Transverse colon (tissue), 4 donors: ENCODE results near the gene TCERG1L. TPM values are rescaled to one million over a fixed set of nuclear protein-coding genes. Genes with fewer than 3 reads are reported as not detected.

Source experiments
- DNase-seq: peaks from one replicate; pipeline ENCODE4 v3.0.0-alpha.2; 2019
- H3K27ac ChIP-seq, 4 donors: fragments of 200-600 bp; sonication (generic); 2 replicates each; pipeline ENCODE4 v1.5.1; 2016 to 2018; ENCODE audit warnings: inconsistent platforms in 4 of 4
- H3K27me3 ChIP-seq: fragments of 200-600 bp; sonication (generic); 2 replicates; pipeline ENCODE4 v1.5.1; 2017; ENCODE audit warnings: inconsistent platforms
- H3K36me3 ChIP-seq, 4 donors: fragments of 200-600 bp; sonication (generic); 2 replicates each; pipeline ENCODE4 v1.5.1; 2017 to 2019; ENCODE audit warnings: inconsistent platforms in 4 of 4
- H3K4me1 ChIP-seq, 4 donors: fragments of 200-600 bp; sonication (generic); 2 replicates each; pipeline ENCODE4 v1.5.1; 2017 to 2020; ENCODE audit warnings: inconsistent platforms in 4 of 4
- H3K4me3 ChIP-seq, 4 donors: fragments of 200-600 bp; sonication (generic); 1 replicate in 1 of 4; 2 replicates in 3 of 4; pipeline versions ENCODE4 v1.5.1 to v1.6.1; 2017 to 2019; ENCODE audit warnings: inconsistent platforms in 4 of 4
- H3K9me3 ChIP-seq, 2 donors: fragments of 200-600 bp; sonication (generic); 2 replicates each; pipeline ENCODE4 v1.5.1; 2017 to 2019; ENCODE audit warnings: inconsistent platforms in 2 of 2
- EP300 ChIP-seq: sonication (generic); formaldehyde crosslinking; IDR thresholded peaks from one replicate; pipeline ENCODE4 v1.6.1; 2017; ENCODE audit warnings: antibody characterized with exemption, low read depth
- POLR2A ChIP-seq: fragments of 450-650 bp; IDR thresholded peaks from one replicate; pipeline ENCODE4 v1.6.1; 2016; ENCODE audit warnings: antibody characterized with exemption, mild to moderate bottlenecking, moderate library complexity
- POLR2AphosphoS5 ChIP-seq, 3 donors: sonication (generic); formaldehyde crosslinking; IDR thresholded peaks; one replicate each; pipeline ENCODE4 v1.6.1; 2016; ENCODE audit warnings: antibody characterized with exemption in 3 of 3
- WGBS, 2 donors: methylation state at CpG; one replicate each; pipeline ENCODE4 v1.1.5; 2018; ENCODE audit warnings: low coverage in 1 of 2; 5-methylcytosine and 5-hydroxymethylcytosine counted together
- in situ Hi-C, 4 donors: fragments of 200-750 bp; cut with MboI; loops; one replicate each; pipeline versions ENCODE4 v1.15.0 to v1.15.1; 2017; ENCODE audit warnings: low sequenced_read_pairs in 3 of 4, low pct_ligation_motif_present in 1 of 4, low pct_unique_long_range_greater_than_20kb in 1 of 4
- intact Hi-C: fragments of 100-400 bp; cut with DNase I; formaldehyde crosslinking; loops from one replicate; pipeline ENCODE4 v1.15.1; 2023; ENCODE audit warnings: low total_unique reads
- total RNA-seq, 4 donors: library from RNA; depleted of rRNA; stranded (reverse); fragments of >200 nt; gene quantifications; one replicate each; pipeline ENCODE4 v1.1.0, GENCODE V29; 2016
- TF ChIP-seq, protein P1 (sequence below), 5 experiments: fragments of 200-600 bp in 3 of 5; fragments of 450-650 bp in 2 of 5; sonication (generic) in 3 of 5; IDR thresholded peaks; 1 replicate in 2 of 5; 2 replicates in 3 of 5; pipeline ENCODE4 v1.5.1; 2016 to 2017; ENCODE audit warnings: antibody characterized with exemption in 5 of 5, inconsistent platforms in 3 of 5, mild to moderate bottlenecking in 2 of 5, moderate library complexity in 1 of 5

The TCERG1L gene
- total RNA-seq, 4 donors from 2014 or later, result 0.16 TPM; not detected in 3

DNA sequence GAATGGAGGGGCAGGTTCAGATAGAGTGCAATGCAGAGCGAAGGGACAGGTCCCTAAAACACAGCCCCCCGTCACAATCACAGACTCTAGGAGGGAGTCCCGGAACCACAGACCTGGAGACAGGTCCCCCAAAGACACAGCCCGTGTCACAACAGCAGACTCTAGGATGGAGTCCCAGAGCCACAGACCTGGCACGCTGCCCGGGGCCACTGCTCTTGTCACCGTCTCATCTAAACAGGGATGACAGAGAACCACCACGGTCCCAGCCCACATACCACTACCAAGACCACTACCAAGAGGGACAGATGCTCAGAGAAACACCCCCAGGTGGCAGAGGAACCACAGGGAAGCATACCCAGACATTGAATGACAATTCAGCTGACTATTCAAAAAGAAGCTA is 183.9 kb downstream of the TCERG1L start:
- no peak for DNase-seq
- H3K9me3 ChIP-seq, result peaks cover 0 to 1% of the 10 kb centered on the region in 2 donors
- WGBS, 2 donors, result 79% methylated on average over 8 of the region's 8 CpGs; no CpG with 5 or more reads in 1 of the 2 donors
- no peaks in the 10 kb centered on the region for H3K4me1 ChIP-seq
- H3K27ac ChIP-seq, result no peak overlapping the region
- no peak overlapping the region for H3K4me3 ChIP-seq
- no peaks in the 10 kb centered on the region for H3K36me3 ChIP-seq
- in situ Hi-C loops, result no loop called here
- intact Hi-C loops, result no loop called here
- H3K27me3 ChIP-seq, result no peaks in the 10 kb centered on the region
- TF ChIP-seq POLR2AphosphoS5 (IDR thresholded peaks at IDR 0.05) (no peak), EP300 (no peak), POLR2A (no peak)
- TF ChIP-seq, protein P1, sequence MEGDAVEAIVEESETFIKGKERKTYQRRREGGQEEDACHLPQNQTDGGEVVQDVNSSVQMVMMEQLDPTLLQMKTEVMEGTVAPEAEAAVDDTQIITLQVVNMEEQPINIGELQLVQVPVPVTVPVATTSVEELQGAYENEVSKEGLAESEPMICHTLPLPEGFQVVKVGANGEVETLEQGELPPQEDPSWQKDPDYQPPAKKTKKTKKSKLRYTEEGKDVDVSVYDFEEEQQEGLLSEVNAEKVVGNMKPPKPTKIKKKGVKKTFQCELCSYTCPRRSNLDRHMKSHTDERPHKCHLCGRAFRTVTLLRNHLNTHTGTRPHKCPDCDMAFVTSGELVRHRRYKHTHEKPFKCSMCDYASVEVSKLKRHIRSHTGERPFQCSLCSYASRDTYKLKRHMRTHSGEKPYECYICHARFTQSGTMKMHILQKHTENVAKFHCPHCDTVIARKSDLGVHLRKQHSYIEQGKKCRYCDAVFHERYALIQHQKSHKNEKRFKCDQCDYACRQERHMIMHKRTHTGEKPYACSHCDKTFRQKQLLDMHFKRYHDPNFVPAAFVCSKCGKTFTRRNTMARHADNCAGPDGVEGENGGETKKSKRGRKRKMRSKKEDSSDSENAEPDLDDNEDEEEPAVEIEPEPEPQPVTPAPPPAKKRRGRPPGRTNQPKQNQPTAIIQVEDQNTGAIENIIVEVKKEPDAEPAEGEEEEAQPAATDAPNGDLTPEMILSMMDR (IDR thresholded peaks at IDR 0.05), result no peak

DNA sequence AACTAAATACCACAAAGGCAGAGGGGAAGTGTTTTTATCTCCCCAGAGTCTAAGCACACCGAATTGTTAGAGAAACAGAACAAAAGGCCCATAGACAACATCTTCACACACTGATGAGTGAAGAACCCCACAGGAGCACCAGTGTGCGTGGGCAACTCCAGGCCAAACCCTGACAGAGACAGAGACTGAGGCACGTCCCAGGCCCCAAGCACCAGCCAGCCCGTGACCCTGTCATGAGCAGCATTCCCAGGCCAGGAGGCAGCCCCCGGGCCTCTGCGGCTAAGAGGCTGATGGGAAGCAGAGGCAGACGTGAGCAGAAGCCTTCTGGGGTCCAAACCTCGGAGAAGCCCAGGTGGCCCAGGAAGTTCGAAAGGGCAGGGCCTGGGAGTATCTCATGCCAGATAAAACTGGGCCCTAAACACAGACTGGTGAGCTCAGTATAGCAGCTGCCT is 184.4 kb downstream of the TCERG1L start:
- intact Hi-C loops (no loop called here), in situ Hi-C loops (no loop called here)
- TF ChIP-seq, protein P1 (IDR thresholded peaks at IDR 0.05), result no peak
- no peak for TF ChIP-seq POLR2AphosphoS5 (IDR thresholded peaks at IDR 0.05)
- TF ChIP-seq EP300, result no peak
- TF ChIP-seq POLR2A, result no peak
- Histone ChIP-seq H3K4me3 (no peak overlapping the region), H3K9me3 (peaks cover 0 to 4% of the 10 kb centered on the region in 2 donors), H3K4me1 (no peaks in the 10 kb centered on the region), H3K27me3 (no peaks in the 10 kb centered on the region), H3K27ac (no peak overlapping the region), H3K36me3 (no peaks in the 10 kb centered on the region)
- no peak for DNase-seq
- WGBS, 2 donors, result 25 to 73% methylated on average over 1 to 9 of the region's 9 CpGs

DNA sequence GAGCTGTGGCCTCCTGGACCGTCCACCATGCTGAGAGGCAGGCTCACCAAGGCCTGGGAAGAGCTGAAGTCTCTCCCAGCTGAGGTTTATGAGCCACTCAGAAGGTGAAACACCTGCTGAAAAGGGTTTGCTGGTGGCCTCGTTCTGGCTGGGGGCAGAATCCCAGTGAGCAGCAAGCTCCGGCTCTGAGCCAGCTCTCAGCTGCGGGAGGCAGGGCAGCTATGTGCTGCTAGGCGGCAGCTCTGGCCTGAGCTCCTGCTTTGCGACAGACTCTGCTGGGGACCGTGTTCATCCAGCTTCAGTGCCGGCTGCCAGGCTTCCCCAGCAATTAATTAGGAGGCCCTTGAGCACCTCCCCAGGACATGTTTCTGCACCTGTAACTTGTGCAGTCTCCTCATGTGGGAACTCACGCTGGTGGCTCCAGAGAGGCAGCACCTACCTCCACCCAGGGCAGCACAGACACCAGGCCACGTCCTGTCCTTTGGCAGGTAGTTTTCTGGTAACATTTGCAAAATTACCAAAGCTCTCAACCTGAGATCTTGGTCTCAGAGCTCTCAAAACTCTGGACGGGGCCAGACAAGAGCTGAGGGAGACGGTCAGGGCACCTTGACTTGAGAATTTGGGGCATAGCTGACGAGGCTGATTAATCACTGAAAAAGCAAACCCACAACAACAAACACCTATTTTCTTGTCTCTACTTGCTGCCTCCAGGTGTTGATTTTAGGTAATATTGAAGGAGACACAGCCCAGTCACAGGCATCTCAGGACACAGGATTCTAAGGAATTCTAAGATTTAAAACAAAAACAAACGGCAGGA is 185.0 kb downstream of the TCERG1L start:
- Histone ChIP-seq H3K4me3 (no peak overlapping the region), H3K36me3 (no peaks in the 10 kb centered on the region), H3K27ac (no peak overlapping the region), H3K27me3 (no peaks in the 10 kb centered on the region), H3K4me1 (no peaks in the 10 kb centered on the region), H3K9me3 (peaks cover 0 to 4% of the 10 kb centered on the region in 2 donors)
- intact Hi-C loops, result no loop called here
- TF ChIP-seq POLR2AphosphoS5 (IDR thresholded peaks at IDR 0.05), result no peak
- TF ChIP-seq POLR2A, result no peak
- TF ChIP-seq, protein P1 (IDR thresholded peaks at IDR 0.05), result no peak
- TF ChIP-seq EP300, result no peak
- DNase-seq, result no peak
- 50 to 73% methylated on average over 2 to 13 of the region's 14 CpGs for WGBS, 2 donors
- in situ Hi-C loops, result no loop called here

DNA sequence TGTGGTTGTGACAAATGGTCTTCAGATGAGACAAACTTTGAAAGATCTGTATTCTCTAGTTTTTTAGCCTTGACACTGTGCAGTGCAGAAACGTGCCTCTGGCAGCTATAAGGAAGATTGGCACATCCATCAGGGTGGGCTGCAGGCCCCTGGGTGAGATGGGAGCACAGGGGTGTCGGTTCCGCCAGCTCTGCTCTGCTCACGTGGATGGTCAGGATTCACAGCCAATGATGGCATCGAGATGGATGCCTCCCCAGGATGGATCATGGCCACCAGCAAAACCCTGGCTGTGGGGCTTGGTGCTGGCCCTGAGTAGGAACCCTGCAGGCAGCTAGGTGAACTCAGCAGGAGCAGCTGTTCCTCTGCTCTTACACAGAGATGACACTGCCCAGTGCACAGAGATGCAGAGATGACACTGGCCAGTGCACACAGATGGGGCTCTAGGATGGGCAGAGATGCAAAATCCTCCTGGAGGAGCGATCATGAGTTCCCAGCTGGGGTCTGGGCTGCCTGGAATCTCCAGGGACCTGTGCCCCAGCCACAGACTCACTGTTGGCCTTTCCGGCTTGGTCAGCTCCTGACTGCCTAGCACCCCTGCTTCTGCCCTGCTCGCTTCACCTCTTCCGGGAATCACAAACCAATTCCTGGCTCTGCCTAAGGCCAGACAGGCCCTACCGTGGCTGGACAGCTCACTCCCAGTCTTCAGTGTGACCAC is 185.9 kb downstream of the TCERG1L start:
- H3K27ac ChIP-seq, result no peak overlapping the region
- no peaks in the 10 kb centered on the region for H3K27me3 ChIP-seq
- TF ChIP-seq, protein P1 (IDR thresholded peaks at IDR 0.05), result no peak
- TF ChIP-seq POLR2AphosphoS5 (IDR thresholded peaks at IDR 0.05) (no peak), EP300 (no peak), POLR2A (no peak)
- H3K4me1 ChIP-seq, result no peaks in the 10 kb centered on the region
- peaks cover 0 to 4% of the 10 kb centered on the region in 2 donors for H3K9me3 ChIP-seq
- intact Hi-C loops (no loop called here), in situ Hi-C loops (no loop called here)
- no peak overlapping the region for H3K4me3 ChIP-seq
- no peaks in the 10 kb centered on the region for H3K36me3 ChIP-seq
- DNase-seq, result no peak
- 76% methylated on average over 10 of the region's 10 CpGs; no CpG with 5 or more reads in 1 of the 2 donors for WGBS, 2 donors
